ENCODE results near the gene RAB11FIP4. TPM values are rescaled to one million over a fixed set of nuclear protein-coding genes. Genes with fewer than 3 reads are reported as not detected.
A peak's percentile ranks its signal among the peaks of the same experiment; 100 is the strongest.

Gene RAB11FIP4
- total and polyA plus RNA-seq, 8 donors: 6.5 to 42.7 (median 24.5) TPM

DNA sequence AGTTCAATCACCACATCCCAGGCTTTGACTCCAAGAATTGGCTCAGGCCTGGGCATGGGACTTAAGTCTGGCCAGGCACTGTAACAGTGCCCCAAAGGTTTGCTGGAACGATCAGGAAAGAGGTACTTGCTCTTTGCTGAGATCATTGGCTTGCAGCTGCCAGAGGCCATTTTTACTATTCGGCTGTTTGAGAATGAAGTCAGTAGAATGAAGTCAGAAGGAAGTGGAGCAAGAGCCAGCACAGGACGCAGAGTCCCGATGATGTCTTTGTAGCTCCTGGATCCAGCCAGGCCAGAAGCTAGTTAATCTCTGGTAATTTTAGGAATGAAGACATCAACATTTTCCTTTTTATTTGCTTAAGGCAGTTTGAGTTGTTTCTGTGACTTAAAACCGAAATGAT lies 195.5 kb downstream of the RAB11FIP4 start:
- H3K4me3 ChIP-seq: no peak overlapping the region
- H3K9me3 ChIP-seq: no peaks in the 10 kb centered on the region
- peak in 1 of 4 donors; percentile 39 for ATAC-seq
- H3K4me1 ChIP-seq: no peaks in the 10 kb centered on the region
- TF ChIP-seq, protein P1, sequence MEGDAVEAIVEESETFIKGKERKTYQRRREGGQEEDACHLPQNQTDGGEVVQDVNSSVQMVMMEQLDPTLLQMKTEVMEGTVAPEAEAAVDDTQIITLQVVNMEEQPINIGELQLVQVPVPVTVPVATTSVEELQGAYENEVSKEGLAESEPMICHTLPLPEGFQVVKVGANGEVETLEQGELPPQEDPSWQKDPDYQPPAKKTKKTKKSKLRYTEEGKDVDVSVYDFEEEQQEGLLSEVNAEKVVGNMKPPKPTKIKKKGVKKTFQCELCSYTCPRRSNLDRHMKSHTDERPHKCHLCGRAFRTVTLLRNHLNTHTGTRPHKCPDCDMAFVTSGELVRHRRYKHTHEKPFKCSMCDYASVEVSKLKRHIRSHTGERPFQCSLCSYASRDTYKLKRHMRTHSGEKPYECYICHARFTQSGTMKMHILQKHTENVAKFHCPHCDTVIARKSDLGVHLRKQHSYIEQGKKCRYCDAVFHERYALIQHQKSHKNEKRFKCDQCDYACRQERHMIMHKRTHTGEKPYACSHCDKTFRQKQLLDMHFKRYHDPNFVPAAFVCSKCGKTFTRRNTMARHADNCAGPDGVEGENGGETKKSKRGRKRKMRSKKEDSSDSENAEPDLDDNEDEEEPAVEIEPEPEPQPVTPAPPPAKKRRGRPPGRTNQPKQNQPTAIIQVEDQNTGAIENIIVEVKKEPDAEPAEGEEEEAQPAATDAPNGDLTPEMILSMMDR (IDR thresholded peaks at IDR 0.05): no peak
- intact Hi-C loops (cut with DNase I): no loop called here
- WGBS, 2 donors: 69 to 72% methylated on average over 5 of the region's 5 CpGs
- no peak overlapping the region for H3K27ac ChIP-seq
- no peaks in the 10 kb centered on the region for H3K36me3 ChIP-seq
- DNase-seq: no peak
- no peaks in the 10 kb centered on the region for H3K27me3 ChIP-seq
- FAIRE-seq: no peak

- intact Hi-C loops (cut with DNase I): no loop called here
- no peak for FAIRE-seq
- WGBS, 2 donors: 81 to 83% methylated on average over 4 of the region's 4 CpGs
Observed at GRCh38 chr17:31587462-31587861, 196.0 kb downstream of the RAB11FIP4 start.

More at GRCh38 chr17:31587462-31587861, 196.0 kb downstream of the RAB11FIP4 start:
- TF ChIP-seq, protein P1 (IDR thresholded peaks at IDR 0.05): no peak
- Histone ChIP-seq H3K9me3 (no peaks in the 10 kb centered on the region), H3K36me3 (no peaks in the 10 kb centered on the region), H3K4me3 (no peak overlapping the region), H3K27ac (no peak overlapping the region), H3K4me1 (no peaks in the 10 kb centered on the region), H3K27me3 (no peaks in the 10 kb centered on the region)
- ATAC-seq: no peak
- DNase-seq: no peak

Small RNA genes lying within 50 kb of the gene (microRNA-seq; reads per million reads assigned to microRNA genes)
- 484 to 568 reads per million in 2 donors for gene MIR193A
- 1.2 to 3.5 reads per million in 2 donors for gene MIR365B
- 0.88 to 1.2 reads per million in 2 donors for gene MIR4725

Other genes with a start within 250 kb of the RAB11FIP4 start
- under 1 TPM in 1 of 6 donors, not detected in 5; 0.34 TPM for gene OMG, start 94.4 kb upstream of the RAB11FIP4 start, total RNA-seq
- gene OMG, start 94.4 kb upstream of the RAB11FIP4 start, polyA plus RNA-seq: under 1 TPM; 0.27 to 0.38 TPM
- 10 to 100 TPM in 1 of 6 donors, 1 to 10 TPM in 2, under 1 TPM in 3; 0.12 to 10.7 (median 1.4) TPM for gene EVI2B, start 77.6 kb upstream of the RAB11FIP4 start, total RNA-seq
- 1 to 10 TPM in 1 of 2 donors, under 1 TPM in 1; 0.76 to 1.1 TPM for gene EVI2B, start 77.6 kb upstream of the RAB11FIP4 start, polyA plus RNA-seq
- gene EVI2A, start 70.1 kb upstream of the RAB11FIP4 start, total RNA-seq: 1 to 10 TPM in 3 of 6 donors, under 1 TPM in 3; 0.20 to 8.5 (median 0.95) TPM
- under 1 TPM; 0.61 to 0.99 TPM for gene EVI2A, start 70.1 kb upstream of the RAB11FIP4 start, polyA plus RNA-seq

All from pancreas (tissue), 10 donors.